Loucy (cell line): ENCODE measurements around the gene DAZL.

Source experiments
- H2AFZ ChIP-seq: fragments of 200-600 bp; sonication (generic); 2 replicates; pipeline ENCODE4 v1.6.0; 2016; ENCODE audit warnings: antibody characterized with exemption, mild to moderate bottlenecking, low read length, moderate library complexity
- H3F3A ChIP-seq: fragments of 200-600 bp; 2 replicates; pipeline ENCODE4 v1.6.0; 2016; ENCODE audit warnings: antibody characterized with exemption, low read depth, mild to moderate bottlenecking
- H3K27me3 ChIP-seq: fragments of 200-600 bp; sonication (generic); 2 replicates; pipeline ENCODE4 v1.6.1; 2014; ENCODE audit warnings: low read length, mild to moderate bottlenecking; ENCODE audit not compliant: insufficient read depth, poor library complexity, severe bottlenecking
- H3K36me3 ChIP-seq: fragments of 200-600 bp; sonication (generic); 2 replicates; pipeline ENCODE4 v1.6.1; 2016; ENCODE audit warnings: low read length; ENCODE audit not compliant: insufficient read depth
- H3K4me1 ChIP-seq: fragments of 200-600 bp; sonication (generic); 2 replicates; pipeline ENCODE4 v1.5.1; 2014; ENCODE audit warnings: low read length, mild to moderate bottlenecking; ENCODE audit not compliant: insufficient read depth, poor library complexity, severe bottlenecking
- H3K4me2 ChIP-seq: fragments of 200-600 bp; sonication (generic); 2 replicates; pipeline ENCODE4 v1.6.0; 2014; ENCODE audit warnings: antibody characterized with exemption, low read length, low read depth, mild to moderate bottlenecking; ENCODE audit not compliant: poor library complexity, severe bottlenecking
- H3K4me3 ChIP-seq: fragments of 200-600 bp; sonication (generic); 2 replicates; pipeline ENCODE4 v1.5.1; 2014; ENCODE audit warnings: low read length, mild to moderate bottlenecking, mixed read lengths; ENCODE audit not compliant: poor library complexity, severe bottlenecking
- H3K79me2 ChIP-seq: fragments of 200-600 bp; sonication (generic); 2 replicates; pipeline ENCODE4 v1.6.1; 2014; ENCODE audit warnings: low read length; ENCODE audit not compliant: insufficient read depth
- H3K9ac ChIP-seq: fragments of 200-600 bp; sonication (generic); 2 replicates; pipeline ENCODE4 v1.6.0; 2014; ENCODE audit warnings: mild to moderate bottlenecking, low read depth, low read length, moderate library complexity; ENCODE audit not compliant: poor library complexity, severe bottlenecking
- H3K9me2 ChIP-seq: fragments of 200-600 bp; sonication (generic); replicated peaks from 2 replicates; pipeline ENCODE4 v1.6.1; 2016; ENCODE audit warnings: low read depth, low read length, mixed read lengths
- H3K9me3 ChIP-seq: fragments of 200-600 bp; sonication (generic); 2 replicates; pipeline ENCODE4 v1.6.1; 2014; ENCODE audit warnings: mild to moderate bottlenecking, antibody characterized with exemption, low read length, low read depth; ENCODE audit not compliant: insufficient read depth
- H4K20me1 ChIP-seq: fragments of 200-600 bp; sonication (generic); 2 replicates; pipeline ENCODE4 v1.6.0; 2014; ENCODE audit warnings: antibody characterized with exemption, low read length, mild to moderate bottlenecking; ENCODE audit not compliant: insufficient read depth, poor library complexity, severe bottlenecking
- CTCF ChIP-seq: fragments of 200-600 bp; sonication (generic); conservative IDR thresholded peaks from 2 replicates; pipeline ENCODE4 v1.5.1; 2014; ENCODE audit warnings: mild to moderate bottlenecking, antibody characterized with exemption, low read length
- EZH2phosphoT487 ChIP-seq: fragments of 200-600 bp; IDR thresholded peaks from 2 replicates; pipeline ENCODE4 v1.6.1; 2018; ENCODE audit warnings: antibody characterized with exemption, mild to moderate bottlenecking, moderate library complexity, borderline replicate concordance

The DAZL gene

DNA sequence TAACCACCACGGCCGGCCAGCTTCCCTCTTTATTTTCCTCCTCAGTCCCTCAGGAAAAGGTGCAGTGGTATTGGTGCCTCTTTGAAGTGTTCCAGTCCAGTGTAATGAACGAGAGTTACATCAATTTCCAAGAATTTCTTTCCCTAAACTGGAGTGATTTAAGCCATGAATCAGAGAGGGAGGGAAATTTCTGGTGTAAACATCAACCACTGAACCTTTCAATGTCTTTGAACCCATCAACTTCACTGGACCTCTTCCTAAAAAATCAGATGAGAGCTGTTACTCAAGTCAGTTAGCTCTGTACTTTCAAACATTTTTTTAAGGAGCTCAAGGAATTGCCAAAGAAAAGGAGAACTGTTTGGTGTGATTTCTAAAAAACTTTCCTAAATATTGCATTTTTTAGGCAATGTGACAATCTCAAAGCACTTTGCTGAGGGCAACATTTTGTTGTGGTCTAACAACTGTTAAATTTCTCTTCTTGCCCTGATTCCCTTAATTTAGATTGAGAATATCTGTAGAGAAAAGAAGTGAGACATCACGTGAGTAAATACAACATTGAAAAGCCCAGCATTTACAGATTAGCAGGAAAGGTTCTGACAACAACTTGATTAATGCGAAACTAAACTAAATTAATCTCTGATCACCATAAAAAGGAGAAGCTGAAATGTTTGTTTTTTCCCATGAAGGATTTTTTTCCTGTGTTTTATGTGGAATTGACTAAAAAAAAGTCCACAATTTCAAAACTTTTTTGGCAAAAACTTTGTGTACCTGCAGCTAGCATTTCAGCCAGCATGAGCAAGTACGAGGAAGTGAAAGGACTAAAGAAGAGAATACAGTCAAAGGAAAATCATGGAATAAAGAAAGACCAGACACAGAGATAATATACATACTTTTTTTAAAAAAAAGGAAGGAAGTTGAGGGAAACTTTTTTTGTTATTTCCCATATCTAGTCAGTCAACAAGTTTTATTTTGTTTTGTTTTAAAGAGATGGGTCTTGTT is 9.1 kb upstream of the DAZL start:
- H3K79me2 ChIP-seq, result no peaks in the 10 kb centered on the region
- H3K36me3 ChIP-seq, result no peaks in the 10 kb centered on the region
- H3K9me3 ChIP-seq, result no peaks in the 10 kb centered on the region
- no peak overlapping the region for H2AFZ ChIP-seq
- no peaks in the 10 kb centered on the region for H4K20me1 ChIP-seq
- no peaks in the 10 kb centered on the region for H3K9me2 ChIP-seq
- no peak overlapping the region for H3K4me2 ChIP-seq
- no peaks in the 10 kb centered on the region for H3K4me1 ChIP-seq
- no peak overlapping the region for H3K9ac ChIP-seq
- no peak for TF ChIP-seq EZH2phosphoT487
- no peak for TF ChIP-seq CTCF
- no peaks in the 10 kb centered on the region for H3K27me3 ChIP-seq
- no peaks in the 10 kb centered on the region for H3F3A ChIP-seq
- no peak overlapping the region for H3K4me3 ChIP-seq

DNA sequence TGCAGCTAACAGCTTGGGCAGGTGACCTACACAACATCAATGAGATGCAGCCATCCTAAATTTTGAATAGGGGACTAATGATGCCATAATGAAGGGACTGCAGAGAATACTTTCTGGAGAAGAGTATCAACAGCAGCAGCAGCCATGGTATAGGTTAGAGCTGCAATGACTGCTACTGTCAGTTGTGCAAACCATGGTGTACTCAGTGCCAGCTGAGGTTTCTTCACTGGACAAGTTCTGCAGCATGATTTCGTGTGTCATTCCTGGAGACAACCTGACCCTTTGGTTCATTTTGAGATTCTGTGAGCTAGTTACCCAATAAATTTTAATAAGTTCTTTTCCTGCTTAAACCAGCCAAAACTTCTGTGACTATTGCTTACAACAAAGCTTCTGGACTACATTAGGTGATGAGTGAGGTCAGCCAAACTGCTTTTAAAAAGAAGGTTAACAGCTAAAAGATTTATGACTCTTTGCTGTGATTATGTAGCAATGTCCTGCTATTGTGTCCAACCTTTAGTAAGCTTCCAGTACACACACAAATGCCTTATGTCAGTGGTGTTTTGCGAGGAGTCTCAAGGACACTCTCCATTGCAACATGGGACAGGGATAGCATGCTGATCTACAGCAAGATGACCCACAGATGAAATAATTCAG is 4.8 kb upstream of the DAZL start:
- no peaks in the 10 kb centered on the region for H3F3A ChIP-seq
- no peaks in the 10 kb centered on the region for H3K79me2 ChIP-seq
- no peak overlapping the region for H3K4me3 ChIP-seq
- no peaks in the 10 kb centered on the region for H3K4me1 ChIP-seq
- no peaks in the 10 kb centered on the region for H3K9me2 ChIP-seq
- no peaks in the 10 kb centered on the region for H3K27me3 ChIP-seq
- H3K9ac ChIP-seq, result no peak overlapping the region
- no peak overlapping the region for H3K4me2 ChIP-seq
- no peaks in the 10 kb centered on the region for H4K20me1 ChIP-seq
- TF ChIP-seq CTCF (no peak), EZH2phosphoT487 (no peak)
- no peaks in the 10 kb centered on the region for H3K9me3 ChIP-seq
- no peaks in the 10 kb centered on the region for H3K36me3 ChIP-seq
- no peak overlapping the region for H2AFZ ChIP-seq

GRCh38 chr3:16608816-16609215 is 3.6 kb upstream of the DAZL start:
- no peaks in the 10 kb centered on the region for H3K4me1 ChIP-seq
- no peaks in the 10 kb centered on the region for H3K9me3 ChIP-seq
- H3K4me2 ChIP-seq, result no peak overlapping the region
- H3K27me3 ChIP-seq, result no peaks in the 10 kb centered on the region
- H3K36me3 ChIP-seq, result no peaks in the 10 kb centered on the region
- no peaks in the 10 kb centered on the region for H4K20me1 ChIP-seq
- H3K9me2 ChIP-seq, result no peaks in the 10 kb centered on the region
- TF ChIP-seq CTCF, result no peak
- no peak for TF ChIP-seq EZH2phosphoT487
- H3F3A ChIP-seq, result no peaks in the 10 kb centered on the region
- H3K79me2 ChIP-seq, result no peaks in the 10 kb centered on the region
- no peak overlapping the region for H2AFZ ChIP-seq
- no peak overlapping the region for H3K9ac ChIP-seq
- H3K4me3 ChIP-seq, result no peak overlapping the region
